Prostate gland (tissue), 2 donors: ENCODE measurements around the gene SLC26A5.

Experiments
- CTCF ChIP-seq, 4 experiments: fragments of 200-600 bp in 2 of 4; fragments of 450-650 bp in 2 of 4; sonication (generic) in 2 of 4; IDR thresholded peaks; 1 replicate in 3 of 4; 2 replicates in 1 of 4; pipeline ENCODE4 v1.5.1; 2016 to 2019; ENCODE audit warnings: antibody characterized with exemption in 4 of 4, mild to moderate bottlenecking in 2 of 4, moderate library complexity in 2 of 4
- POLR2A ChIP-seq: fragments of 450-650 bp; IDR thresholded peaks from one replicate; pipeline ENCODE4 v1.6.1; 2016; ENCODE audit warnings: antibody characterized with exemption, mild to moderate bottlenecking
- POLR2AphosphoS5 ChIP-seq: sonication (generic); formaldehyde crosslinking; IDR thresholded peaks from one replicate; pipeline ENCODE4 v1.6.1; 2017; ENCODE audit warnings: antibody characterized with exemption

GRCh38 chr7:103343332-103343731 is 102.7 kb downstream of the SLC26A5 start:
- TF ChIP-seq POLR2A, result no peak
- no peak for TF ChIP-seq CTCF (IDR thresholded peaks at IDR 0.05)
- no peak for TF ChIP-seq POLR2AphosphoS5
